ENCODE results near the gene BCAS1. TPM values are rescaled to one million over a fixed set of nuclear protein-coding genes. Genes with fewer than 3 reads are reported as not detected.
A peak's percentile ranks its signal among the peaks of the same experiment; 100 is the strongest.

The BCAS1 gene
- total RNA-seq, 2 donors from 2014 or later = 2.1 TPM; not detected in 1

- Histone ChIP-seq H3K9me3 (no peaks in the 10 kb centered on the region), H3K4me1 (peaks cover 20% of the 10 kb centered on the region), H3K27me3 (no peaks in the 10 kb centered on the region), H3K27ac (peak overlapping the region in 1 of 4 donors; percentile 67), H3K4me3 (no peak overlapping the region), H3K36me3 (replicated peaks in 1 of 2; ENCODE audit: insufficient read depth in 1 of 2, low read depth in 2 of 2) (no peaks in the 10 kb centered on the region)
- no peak for TF ChIP-seq CTCF (IDR thresholded peaks at IDR 0.05)
- TF ChIP-seq POLR2A (IDR thresholded peaks at IDR 0.05) = no peak
- DNase-seq = peak in 3 of 4 donors; percentile 29 to 63 (median 42)
- 36 to 50% methylated on average over 7 of the region's 7 CpGs for WGBS, 2 donors
- ATAC-seq = peak; percentile 91
- intact Hi-C loops (cut with DNase I) = no loop called here
Measured at GRCh38 chr20:54107600-54108325, 37.4 kb upstream of the BCAS1 start.

GRCh38 chr20:54107181-54107580 is 36.8 kb upstream of the BCAS1 start:
- no peak for DNase-seq
- peaks cover 20% of the 10 kb centered on the region for H3K4me1 ChIP-seq
- 49 to 50% methylated on average over 2 of the region's 2 CpGs for WGBS, 2 donors
- no peaks in the 10 kb centered on the region for H3K27me3 ChIP-seq
- no peaks in the 10 kb centered on the region for H3K36me3 ChIP-seq (replicated peaks in 1 of 2; ENCODE audit: insufficient read depth in 1 of 2, low read depth in 2 of 2)
- TF ChIP-seq POLR2A (IDR thresholded peaks at IDR 0.05) (no peak), CTCF (IDR thresholded peaks at IDR 0.05) (no peak)
- no peak overlapping the region for H3K4me3 ChIP-seq
- peak overlapping the region in 1 of 4 donors; percentile 67 for H3K27ac ChIP-seq
- intact Hi-C loops (cut with DNase I) = no loop called here
- no peak for ATAC-seq
- H3K9me3 ChIP-seq = no peaks in the 10 kb centered on the region

GRCh38 chr20:54106162-54106561 is 35.8 kb upstream of the BCAS1 start:
- ATAC-seq (no peak), DNase-seq (no peak)
- Histone ChIP-seq H3K4me3 (no peak overlapping the region), H3K9me3 (no peaks in the 10 kb centered on the region), H3K36me3 (replicated peaks in 1 of 2; ENCODE audit: insufficient read depth in 1 of 2, low read depth in 2 of 2) (no peaks in the 10 kb centered on the region), H3K27me3 (no peaks in the 10 kb centered on the region), H3K27ac (no peak overlapping the region), H3K4me1 (peaks cover 20% of the 10 kb centered on the region)
- intact Hi-C loops (cut with DNase I) = no loop called here
- WGBS, 2 donors = 36 to 58% methylated on average over 4 of the region's 4 CpGs
- TF ChIP-seq CTCF (IDR thresholded peaks at IDR 0.05) (no peak), POLR2A (IDR thresholded peaks at IDR 0.05) (no peak)

GRCh38 chr20:54105653-54106052 is 35.3 kb upstream of the BCAS1 start:
- TF ChIP-seq POLR2A (IDR thresholded peaks at IDR 0.05) (no peak), CTCF (IDR thresholded peaks at IDR 0.05) (no peak)
- H3K4me1 ChIP-seq = peaks cover 20% of the 10 kb centered on the region
- 56 to 58% methylated on average over 4 of the region's 4 CpGs for WGBS, 2 donors
- H3K9me3 ChIP-seq = no peaks in the 10 kb centered on the region
- DNase-seq (no peak), ATAC-seq (no peak)
- H3K4me3 ChIP-seq = no peak overlapping the region
- no peaks in the 10 kb centered on the region for H3K36me3 ChIP-seq (replicated peaks in 1 of 2; ENCODE audit: insufficient read depth in 1 of 2, low read depth in 2 of 2)
- intact Hi-C loops (cut with DNase I) = no loop called here
- H3K27me3 ChIP-seq = no peaks in the 10 kb centered on the region
- H3K27ac ChIP-seq = no peak overlapping the region

GRCh38 chr20:54104781-54105180 is 34.4 kb upstream of the BCAS1 start:
- intact Hi-C loops (cut with DNase I) = no loop called here
- peaks cover 20% of the 10 kb centered on the region for H3K4me1 ChIP-seq
- WGBS, 2 donors = 80 to 86% methylated on average over 4 of the region's 4 CpGs
- no peak overlapping the region for H3K4me3 ChIP-seq
- H3K27ac ChIP-seq = no peak overlapping the region
- no peaks in the 10 kb centered on the region for H3K27me3 ChIP-seq
- no peaks in the 10 kb centered on the region for H3K9me3 ChIP-seq
- ATAC-seq = no peak
- no peak for DNase-seq
- TF ChIP-seq POLR2A (IDR thresholded peaks at IDR 0.05) (no peak), CTCF (IDR thresholded peaks at IDR 0.05) (no peak)
- H3K36me3 ChIP-seq (replicated peaks in 1 of 2; ENCODE audit: insufficient read depth in 1 of 2, low read depth in 2 of 2) = no peaks in the 10 kb centered on the region

All from body of pancreas (tissue), 4 donors.